Endodermal cell (in vitro differentiated cells): ENCODE measurements around the gene OR4D2. TPM values are rescaled to one million over a fixed set of nuclear protein-coding genes. Genes with fewer than 3 reads are reported as not detected.

ENCODE experiments used
- DNase-seq: peaks from one replicate; pipeline ENCODE4 v3.0.0-alpha.2; 2017
- H3K27ac ChIP-seq: 2 replicates; pipeline ENCODE4 v1.5.1; 2013; ENCODE audit warnings: mild to moderate bottlenecking, low read depth, low read length, moderate library complexity
- H3K27me3 ChIP-seq: 2 replicates; pipeline ENCODE4 v1.6.1; 2013; ENCODE audit warnings: mild to moderate bottlenecking, low read length, moderate library complexity; ENCODE audit not compliant: insufficient read depth, control insufficient read depth, poor library complexity, severe bottlenecking
- H3K36me3 ChIP-seq: 2 replicates; pipeline ENCODE4 v1.7.0; 2013; ENCODE audit warnings: mild to moderate bottlenecking, low read length, moderate library complexity; ENCODE audit not compliant: control insufficient read depth, insufficient read depth
- H3K4me1 ChIP-seq: one replicate; pipeline ENCODE4 v1.7.0; 2013; ENCODE audit warnings: low read length; ENCODE audit not compliant: control insufficient read depth, insufficient read depth
- H3K4me3 ChIP-seq: 2 replicates; pipeline ENCODE4 v1.5.1; 2013; ENCODE audit warnings: mild to moderate bottlenecking, low read length, moderate library complexity
- H3K9ac ChIP-seq: 2 replicates; pipeline ENCODE4 v1.6.1; 2013; ENCODE audit warnings: mild to moderate bottlenecking, low read length, moderate library complexity; ENCODE audit not compliant: poor library complexity, severe bottlenecking; ENCODE audit errors: extremely low read depth
- H3K9me3 ChIP-seq: 2 replicates; pipeline ENCODE4 v1.6.1; 2013; ENCODE audit warnings: mild to moderate bottlenecking, low read length, moderate library complexity; ENCODE audit not compliant: control insufficient read depth
- H3K27ac Mint-ChIP-seq: 2 replicates; pipeline ENCODE4 v1.8.0; 2020; ENCODE audit warnings: mixed read lengths
- H3K27me3 Mint-ChIP-seq: 2 replicates; pipeline ENCODE4 v1.8.0; 2021; ENCODE audit warnings: mild to moderate bottlenecking, mixed read lengths; ENCODE audit not compliant: insufficient read depth
- H3K36me3 Mint-ChIP-seq: 2 replicates; pipeline ENCODE4 v1.8.0; 2020; ENCODE audit warnings: low read depth, mixed read lengths
- H3K4me1 Mint-ChIP-seq: 2 replicates; pipeline ENCODE4 v1.8.0; 2020; ENCODE audit warnings: mixed read lengths
- H3K4me3 Mint-ChIP-seq: 2 replicates; pipeline ENCODE4 v1.8.0; 2020; ENCODE audit warnings: mild to moderate bottlenecking, moderate library complexity, mixed read lengths
- H3K9me3 Mint-ChIP-seq: 2 replicates; pipeline ENCODE4 v1.8.0; 2020; ENCODE audit warnings: mild to moderate bottlenecking, mixed read lengths
- WGBS, 2 experiments: methylation state at CpG; one replicate each; pipeline versions ENCODE4 v1.1.5 to v1.1.7; 2013; ENCODE audit warnings: missing lambda C conversion rate in 2 of 2, mixed read lengths in 1 of 2; ENCODE audit not compliant: insufficient coverage in 1 of 2, insufficient read length in 1 of 2; 5-methylcytosine and 5-hydroxymethylcytosine counted together
- long read RNA-seq, 4 experiments: library from polyadenylated mRNA in 2 of 4; library from RNA in 1 of 4; library from capped mRNA in 1 of 4; stranded (forward) in 3 of 4; unstranded in 1 of 4; transcript quantifications; one replicate each; pipeline ENCODE4 v2.0.0, GENCODE V29; 2020 to 2021; ENCODE audit warnings: inconsistent platforms in 1 of 4
- polyA plus RNA-seq, 2 experiments: library from polyadenylated mRNA; stranded (reverse); fragments of 50-300 nt; gene quantifications; one replicate each; pipeline ENCODE4 v1.2.3, GENCODE V29; 2013
- total RNA-seq, 2 donors: library from RNA; stranded (reverse); fragmentation: NEBNext Ultra II Directional in 1 of 2; extraction: Animal tissue kit (Norgen Biotek cat#: 25700) in 1 of 2; gene quantifications; 2 replicates in 1 of 2; 3 replicates in 1 of 2; pipeline ENCODE4 v1.2.1, GENCODE V29; 2021
- TF ChIP-seq, protein P1 (sequence below): fragments of 200-600 bp; sonication (generic); conservative IDR thresholded peaks from 2 replicates; pipeline ENCODE4 v1.5.0; 2021; ENCODE audit warnings: antibody characterized with exemption, mild to moderate bottlenecking

OR4D2 gene
- total RNA-seq: not detected
- not detected for polyA plus RNA-seq (2013, experiment 1 of 2)
- polyA plus RNA-seq (2013, experiment 2 of 2): not detected
- long read RNA-seq, experiment 1: 0 reads
- long read RNA-seq, experiment 2: 0 reads
- long read RNA-seq, experiment 3: 0 reads
- long read RNA-seq, experiment 4: 0 reads

DNA sequence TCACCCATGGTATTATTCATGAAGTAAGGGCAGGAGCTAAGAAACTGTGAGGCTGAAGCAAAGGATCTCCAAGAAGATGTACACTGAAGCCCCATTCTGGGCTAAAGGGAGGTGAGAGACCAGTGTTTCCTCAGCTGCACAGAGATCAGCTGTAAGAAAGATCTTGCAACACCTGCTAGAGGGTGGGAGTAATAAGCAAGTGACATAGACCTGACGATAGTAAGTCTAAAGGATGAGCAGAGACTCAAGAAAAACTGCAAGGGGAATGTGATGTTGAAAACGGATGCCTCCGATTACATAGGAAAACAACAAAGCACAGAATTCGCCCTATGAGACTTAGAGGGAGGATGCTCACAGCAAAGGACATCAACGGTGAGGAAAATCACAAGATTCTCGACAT is at the start of gene OR4D2:
TSS of gene OR4D2 (plus strand) at position 301 of the 400 bp plus-strand sequence. CDS start 2,674 bp downstream, outside the sequence.
- Mint-ChIP-seq H3K4me3 (no peak within 1 kb of the TSS), H3K27me3 (peaks cover 62% of the 10 kb centered on the region), H3K36me3 (no peaks in the 10 kb centered on the region), H3K27ac (no peak within 1 kb of the TSS), H3K9me3 (peaks cover 2% of the 10 kb centered on the region), H3K4me1 (no peaks in the 10 kb centered on the region)
- H3K36me3 ChIP-seq: no peaks in the 10 kb centered on the region
- H3K9ac ChIP-seq: no peak within 1 kb of the TSS
- H3K27me3 ChIP-seq: peaks cover 85% of the 10 kb centered on the region
- 67% methylated on average over 4 to 6 of the region's 6 CpGs for WGBS, 2 experiments
- H3K27ac ChIP-seq: no peak within 1 kb of the TSS
- no peak for DNase-seq
- no peaks in the 10 kb centered on the region for H3K9me3 ChIP-seq
- H3K4me1 ChIP-seq: no peaks in the 10 kb centered on the region
- H3K4me3 ChIP-seq: no peak within 1 kb of the TSS
- TF ChIP-seq, protein P1, sequence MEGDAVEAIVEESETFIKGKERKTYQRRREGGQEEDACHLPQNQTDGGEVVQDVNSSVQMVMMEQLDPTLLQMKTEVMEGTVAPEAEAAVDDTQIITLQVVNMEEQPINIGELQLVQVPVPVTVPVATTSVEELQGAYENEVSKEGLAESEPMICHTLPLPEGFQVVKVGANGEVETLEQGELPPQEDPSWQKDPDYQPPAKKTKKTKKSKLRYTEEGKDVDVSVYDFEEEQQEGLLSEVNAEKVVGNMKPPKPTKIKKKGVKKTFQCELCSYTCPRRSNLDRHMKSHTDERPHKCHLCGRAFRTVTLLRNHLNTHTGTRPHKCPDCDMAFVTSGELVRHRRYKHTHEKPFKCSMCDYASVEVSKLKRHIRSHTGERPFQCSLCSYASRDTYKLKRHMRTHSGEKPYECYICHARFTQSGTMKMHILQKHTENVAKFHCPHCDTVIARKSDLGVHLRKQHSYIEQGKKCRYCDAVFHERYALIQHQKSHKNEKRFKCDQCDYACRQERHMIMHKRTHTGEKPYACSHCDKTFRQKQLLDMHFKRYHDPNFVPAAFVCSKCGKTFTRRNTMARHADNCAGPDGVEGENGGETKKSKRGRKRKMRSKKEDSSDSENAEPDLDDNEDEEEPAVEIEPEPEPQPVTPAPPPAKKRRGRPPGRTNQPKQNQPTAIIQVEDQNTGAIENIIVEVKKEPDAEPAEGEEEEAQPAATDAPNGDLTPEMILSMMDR: no peak

DNA sequence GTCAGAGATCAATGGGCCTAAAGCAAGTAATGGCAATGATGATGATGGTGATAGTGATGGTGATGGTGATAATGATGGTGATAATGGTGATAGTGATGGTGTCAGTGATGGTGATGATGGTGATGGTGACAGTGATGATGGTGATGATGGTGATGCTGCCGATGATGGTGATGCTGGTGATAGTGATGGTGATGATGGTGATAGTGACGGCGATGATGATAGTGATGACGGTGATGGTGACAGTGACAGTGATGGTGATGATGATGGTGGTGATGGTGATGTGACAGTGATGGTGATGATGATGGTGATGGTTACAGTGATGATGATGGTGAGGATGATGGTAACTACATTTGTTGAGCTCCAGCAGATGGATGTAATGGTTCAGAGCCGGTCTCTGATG is 49.4 kb upstream of the OR4D2 start:
- Mint-ChIP-seq H3K27ac (no peak overlapping the region), H3K36me3 (no peaks in the 10 kb centered on the region), H3K27me3 (peaks cover 47% of the 10 kb centered on the region), H3K4me3 (no peak overlapping the region), H3K4me1 (no peaks in the 10 kb centered on the region), H3K9me3 (no peaks in the 10 kb centered on the region)
- 91 to 98% methylated on average over 5 of the region's 5 CpGs for WGBS, 2 experiments
- H3K4me1 ChIP-seq: no peaks in the 10 kb centered on the region
- H3K27ac ChIP-seq: no peak overlapping the region
- no peak for DNase-seq
- H3K9ac ChIP-seq: no peak overlapping the region
- no peaks in the 10 kb centered on the region for H3K36me3 ChIP-seq
- peaks cover 50% of the 10 kb centered on the region for H3K27me3 ChIP-seq
- TF ChIP-seq, protein P1: no peak
- no peak overlapping the region for H3K4me3 ChIP-seq
- no peaks in the 10 kb centered on the region for H3K9me3 ChIP-seq

DNA sequence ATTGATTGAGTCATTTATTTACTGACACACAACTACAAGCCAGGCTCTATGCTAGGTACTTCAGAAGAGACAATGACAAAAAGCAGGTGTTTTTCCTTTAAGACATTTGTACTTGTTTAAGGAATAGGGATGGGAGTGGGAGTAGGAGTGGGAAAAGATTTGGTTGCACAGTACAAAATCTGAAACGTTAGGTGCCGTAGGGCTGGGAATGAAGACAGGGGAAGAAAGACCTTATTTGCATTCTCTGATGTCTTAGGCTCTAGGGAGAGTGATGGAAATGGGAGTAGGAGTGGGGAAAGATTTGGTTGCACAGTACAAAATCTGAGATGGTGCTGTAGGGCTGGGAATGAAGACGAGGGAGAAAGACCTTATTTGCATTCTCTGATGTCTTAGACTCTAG is 47.3 kb upstream of the OR4D2 start:
- Histone ChIP-seq H3K4me3 (no peak overlapping the region), H3K27ac (no peak overlapping the region), H3K27me3 (peaks cover 36% of the 10 kb centered on the region), H3K4me1 (no peaks in the 10 kb centered on the region), H3K9me3 (no peaks in the 10 kb centered on the region), H3K9ac (no peak overlapping the region), H3K36me3 (no peaks in the 10 kb centered on the region)
- Mint-ChIP-seq H3K4me1 (no peaks in the 10 kb centered on the region), H3K36me3 (no peaks in the 10 kb centered on the region), H3K27ac (no peak overlapping the region), H3K4me3 (no peak overlapping the region), H3K9me3 (no peaks in the 10 kb centered on the region), H3K27me3 (peaks cover 34% of the 10 kb centered on the region)
- 70 to 78% methylated on average over 3 of the region's 3 CpGs for WGBS, 2 experiments
- TF ChIP-seq, protein P1: no peak
- DNase-seq: no peak
